ENCODE data around the gene PPP1R12C.

- TF ChIP-seq, protein P1, sequence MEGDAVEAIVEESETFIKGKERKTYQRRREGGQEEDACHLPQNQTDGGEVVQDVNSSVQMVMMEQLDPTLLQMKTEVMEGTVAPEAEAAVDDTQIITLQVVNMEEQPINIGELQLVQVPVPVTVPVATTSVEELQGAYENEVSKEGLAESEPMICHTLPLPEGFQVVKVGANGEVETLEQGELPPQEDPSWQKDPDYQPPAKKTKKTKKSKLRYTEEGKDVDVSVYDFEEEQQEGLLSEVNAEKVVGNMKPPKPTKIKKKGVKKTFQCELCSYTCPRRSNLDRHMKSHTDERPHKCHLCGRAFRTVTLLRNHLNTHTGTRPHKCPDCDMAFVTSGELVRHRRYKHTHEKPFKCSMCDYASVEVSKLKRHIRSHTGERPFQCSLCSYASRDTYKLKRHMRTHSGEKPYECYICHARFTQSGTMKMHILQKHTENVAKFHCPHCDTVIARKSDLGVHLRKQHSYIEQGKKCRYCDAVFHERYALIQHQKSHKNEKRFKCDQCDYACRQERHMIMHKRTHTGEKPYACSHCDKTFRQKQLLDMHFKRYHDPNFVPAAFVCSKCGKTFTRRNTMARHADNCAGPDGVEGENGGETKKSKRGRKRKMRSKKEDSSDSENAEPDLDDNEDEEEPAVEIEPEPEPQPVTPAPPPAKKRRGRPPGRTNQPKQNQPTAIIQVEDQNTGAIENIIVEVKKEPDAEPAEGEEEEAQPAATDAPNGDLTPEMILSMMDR (IDR thresholded peaks at IDR 0.05) = no peak
- no peak for TF ChIP-seq POLR2A (IDR thresholded peaks at IDR 0.05)
- peak in 2 of 4 donors; percentile 6 to 28 for TF ChIP-seq POLR2AphosphoS5 (IDR thresholded peaks at IDR 0.05)
- TF ChIP-seq EP300 (IDR thresholded peaks at IDR 0.05) = no peak
Observed at GRCh38 chr19:55085923-55086715, 31.3 kb downstream of the PPP1R12C start.
